AG09319 (cell line): ENCODE data around the gene MRFAP1.

Source experiments
- DNase-seq: peaks from one replicate; pipeline ENCODE4 v3.0.0-alpha.2; 2010; ENCODE audit warnings: low read depth; ENCODE audit errors: extremely low read depth
- TF ChIP-seq, protein P1 (sequence below): IDR thresholded peaks from 2 replicates; pipeline ENCODE4 v1.5.1; 2011; ENCODE audit warnings: low read depth, mild to moderate bottlenecking, inconsistent platforms, low read length, moderate library complexity

MRFAP1 gene

DNA sequence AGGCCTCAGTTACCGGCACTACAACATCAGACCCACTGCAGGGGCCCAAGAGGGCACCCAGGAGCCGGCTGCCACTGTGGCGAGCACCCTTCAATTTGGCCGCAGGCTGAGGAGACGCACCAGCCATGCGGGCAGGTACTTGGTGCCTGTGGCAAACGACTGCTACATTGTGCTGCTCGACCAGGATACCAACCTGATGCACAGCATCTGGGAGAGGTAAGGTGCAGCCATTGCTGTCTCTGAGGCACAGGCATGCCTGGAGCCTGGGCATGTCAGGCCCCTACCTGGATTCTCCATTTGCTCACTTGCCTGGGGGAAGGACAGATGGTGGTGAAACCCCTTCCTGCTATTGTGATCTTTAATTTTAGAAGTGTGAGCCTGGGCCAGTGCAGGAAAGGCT lies 35.4 kb upstream of the MRFAP1 start:
- TF ChIP-seq, protein P1, sequence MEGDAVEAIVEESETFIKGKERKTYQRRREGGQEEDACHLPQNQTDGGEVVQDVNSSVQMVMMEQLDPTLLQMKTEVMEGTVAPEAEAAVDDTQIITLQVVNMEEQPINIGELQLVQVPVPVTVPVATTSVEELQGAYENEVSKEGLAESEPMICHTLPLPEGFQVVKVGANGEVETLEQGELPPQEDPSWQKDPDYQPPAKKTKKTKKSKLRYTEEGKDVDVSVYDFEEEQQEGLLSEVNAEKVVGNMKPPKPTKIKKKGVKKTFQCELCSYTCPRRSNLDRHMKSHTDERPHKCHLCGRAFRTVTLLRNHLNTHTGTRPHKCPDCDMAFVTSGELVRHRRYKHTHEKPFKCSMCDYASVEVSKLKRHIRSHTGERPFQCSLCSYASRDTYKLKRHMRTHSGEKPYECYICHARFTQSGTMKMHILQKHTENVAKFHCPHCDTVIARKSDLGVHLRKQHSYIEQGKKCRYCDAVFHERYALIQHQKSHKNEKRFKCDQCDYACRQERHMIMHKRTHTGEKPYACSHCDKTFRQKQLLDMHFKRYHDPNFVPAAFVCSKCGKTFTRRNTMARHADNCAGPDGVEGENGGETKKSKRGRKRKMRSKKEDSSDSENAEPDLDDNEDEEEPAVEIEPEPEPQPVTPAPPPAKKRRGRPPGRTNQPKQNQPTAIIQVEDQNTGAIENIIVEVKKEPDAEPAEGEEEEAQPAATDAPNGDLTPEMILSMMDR = no peak
- no peak for DNase-seq

DNA sequence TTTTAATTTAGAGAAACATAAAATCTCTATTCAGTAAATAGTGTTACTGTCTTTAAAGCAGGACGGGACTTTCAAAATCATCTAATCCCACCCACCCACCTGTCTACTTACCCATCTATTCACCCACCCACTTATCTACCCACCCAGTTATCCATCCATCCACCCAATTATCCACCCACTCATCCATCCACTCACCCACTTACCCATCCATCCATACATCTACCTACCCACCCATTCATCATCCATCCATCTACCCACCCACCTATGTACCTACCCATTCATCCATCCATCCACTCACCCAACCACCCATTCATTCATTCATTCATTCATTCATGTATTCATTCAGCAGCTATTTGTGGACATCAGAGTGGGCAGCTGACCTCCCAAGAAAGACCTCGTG lies 34.9 kb upstream of the MRFAP1 start:
- DNase-seq = no peak
- TF ChIP-seq, protein P1 = no peak

DNA sequence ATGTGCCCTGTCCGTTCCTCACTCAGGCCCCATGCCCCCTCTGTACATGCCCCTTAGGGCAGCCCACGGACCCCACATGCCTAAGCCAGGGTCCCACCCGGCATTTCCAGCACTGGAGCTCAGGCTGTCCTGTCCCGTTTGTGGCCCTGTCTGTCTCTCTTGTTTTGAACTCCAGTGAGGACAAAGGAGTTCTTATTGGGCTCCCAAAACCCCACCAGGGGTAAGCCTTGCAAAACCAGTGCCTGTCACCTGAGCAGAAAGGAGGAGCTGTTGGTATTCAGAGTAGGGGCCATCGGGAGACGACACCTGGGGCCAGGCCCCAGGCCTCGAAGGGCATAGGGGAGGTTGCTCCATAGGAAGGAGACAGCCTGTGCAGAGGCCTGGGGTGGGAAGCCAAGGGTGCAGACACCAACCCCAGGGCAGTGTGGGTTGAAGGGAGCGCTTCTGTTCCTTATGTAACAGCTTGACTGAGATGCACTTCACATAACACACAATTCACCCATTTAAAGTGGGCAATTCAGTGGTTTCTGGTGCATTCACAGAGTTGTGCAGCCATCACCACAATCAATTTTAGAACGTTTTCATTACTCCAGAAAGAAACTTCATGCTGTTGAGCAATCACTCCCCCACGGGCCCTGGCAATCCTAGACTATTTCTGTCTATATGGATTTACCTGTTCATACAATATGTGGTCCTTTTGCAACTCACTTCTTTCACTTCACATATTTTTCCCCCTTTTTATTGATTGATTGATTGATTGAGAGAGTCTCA lies 33.8 kb upstream of the MRFAP1 start:
- TF ChIP-seq, protein P1 = no peak
- DNase-seq = no peak

DNA sequence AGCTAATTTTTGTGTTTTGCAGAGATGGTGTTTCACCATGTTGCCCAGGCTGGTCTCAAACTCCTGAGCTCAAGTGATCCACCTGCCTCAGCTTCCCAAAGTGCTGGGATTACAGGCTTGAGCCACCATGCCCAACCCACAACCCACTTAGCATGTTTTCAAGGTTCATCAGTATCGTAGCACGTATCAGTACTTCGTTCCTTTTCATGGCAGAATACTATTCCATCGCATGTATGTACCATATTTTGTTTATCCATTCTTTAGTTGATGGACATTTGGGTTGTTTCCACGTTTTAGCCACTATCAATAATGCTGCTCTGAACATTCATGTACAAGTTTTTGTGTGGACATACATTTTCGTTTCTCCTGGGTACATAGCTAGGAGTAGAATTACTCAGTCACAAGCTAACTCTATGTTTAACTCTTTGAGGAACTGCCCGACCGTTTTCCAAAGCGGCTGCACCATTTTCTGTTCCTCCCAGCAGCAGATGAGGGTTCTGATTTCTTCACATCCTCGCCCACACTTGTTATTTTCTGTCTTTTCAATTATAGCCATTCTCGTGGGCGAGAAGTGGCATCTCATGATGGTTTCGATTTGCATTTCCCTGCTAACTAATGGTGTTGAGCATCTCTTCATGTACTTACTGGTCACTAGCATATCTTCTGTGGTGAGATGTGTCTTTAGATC lies 33.0 kb upstream of the MRFAP1 start:
- TF ChIP-seq, protein P1 = no peak

DNA sequence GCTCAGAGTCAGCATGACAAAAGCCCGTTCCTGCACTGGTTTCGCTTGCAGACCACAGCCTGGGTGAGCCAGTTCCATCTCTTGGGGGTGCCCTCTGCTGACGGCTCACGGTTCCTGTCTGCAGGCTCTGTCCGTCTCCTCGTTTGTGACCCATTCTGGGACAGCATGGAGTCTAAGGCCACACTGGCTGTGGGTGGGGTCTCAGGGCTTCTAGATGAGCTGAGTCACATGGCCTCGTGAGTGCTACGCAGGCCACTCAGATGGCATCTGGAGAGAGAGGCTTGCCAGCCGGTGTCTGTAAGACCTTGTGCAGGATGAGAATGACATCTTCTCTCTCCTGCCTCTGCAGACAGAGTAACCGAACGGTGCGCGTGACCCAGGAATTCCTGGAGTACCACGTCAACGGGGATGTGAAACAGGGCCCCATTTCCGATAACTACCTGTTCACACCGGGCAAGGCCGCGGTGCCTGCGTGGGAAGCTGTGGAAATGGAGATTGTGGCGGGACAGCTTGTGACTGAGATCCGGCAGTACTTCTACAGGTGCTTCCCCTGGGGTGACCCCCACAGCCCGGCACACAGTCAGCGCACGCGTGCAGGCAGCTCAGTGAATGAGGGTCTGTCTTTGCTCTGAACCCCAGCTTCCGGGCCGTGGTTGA lies 31.6 kb upstream of the MRFAP1 start:
- no peak for DNase-seq
- TF ChIP-seq, protein P1 = no peak

More for the DNA sequence above, 33.0 kb upstream of the MRFAP1 start:
- DNase-seq = no peak

DNA sequence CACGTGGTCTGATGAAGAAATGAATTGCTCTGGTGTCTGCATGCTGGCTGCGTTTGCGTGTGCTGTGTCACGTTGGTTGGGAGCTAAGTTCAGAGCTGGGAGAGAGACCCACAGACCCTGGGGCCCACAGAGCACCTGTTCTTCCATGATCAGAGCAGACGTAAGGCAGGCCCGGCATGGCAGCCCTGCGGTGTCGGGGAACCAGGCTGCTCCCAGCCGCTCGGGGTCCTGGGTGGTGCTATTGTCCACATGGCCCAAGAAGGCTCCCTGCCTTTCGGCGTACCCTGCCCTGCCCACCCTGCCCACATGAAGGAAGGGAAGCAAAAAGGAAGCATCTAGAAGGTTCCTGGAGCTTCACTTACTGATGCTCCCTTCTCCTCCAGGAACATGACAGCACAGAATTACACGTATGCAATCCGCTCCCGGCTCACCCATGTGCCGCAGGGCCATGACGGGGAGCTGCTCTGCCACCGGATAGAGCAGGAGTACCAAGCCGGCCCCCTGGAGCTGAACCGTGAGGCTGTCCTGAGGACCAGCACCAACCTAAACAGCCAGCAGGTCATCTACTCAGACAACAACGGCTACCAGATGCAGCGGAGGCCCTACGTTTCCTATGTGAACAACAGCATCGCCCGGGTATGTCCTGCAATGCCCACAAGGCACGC lies 30.9 kb upstream of the MRFAP1 start:
- no peak for DNase-seq
- TF ChIP-seq, protein P1 = no peak
